ENCODE results near the gene ARNT2. TPM values are rescaled to one million over a fixed set of nuclear protein-coding genes. Genes with fewer than 3 reads are reported as not detected.

Gene ARNT2
- total RNA-seq, 1 experiment from 2014 or later = 7.4 TPM

DNA sequence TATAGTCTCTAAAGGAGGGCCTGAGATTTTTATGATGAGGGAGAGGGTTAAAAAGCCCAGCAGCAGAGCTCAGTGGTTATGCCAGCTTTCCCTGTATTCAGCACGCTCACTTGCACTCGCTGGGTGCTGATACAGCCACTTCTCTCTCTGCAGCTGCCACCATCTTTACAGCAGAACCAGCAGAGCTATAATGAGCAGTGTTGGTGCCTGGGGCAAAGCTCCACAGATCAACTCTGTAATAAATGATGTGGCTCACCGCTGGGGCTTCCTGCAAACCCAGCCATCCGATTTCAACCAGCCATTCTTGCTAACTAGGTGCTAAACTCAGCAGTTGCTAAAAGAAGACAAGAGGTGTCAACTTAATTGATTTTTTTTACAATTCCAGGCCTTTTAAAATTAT, 48.0 kb downstream of the ARNT2 start:
- Histone ChIP-seq H3K9me3 (no peaks in the 10 kb centered on the region), H3K36me3 (no peaks in the 10 kb centered on the region), H3K4me3 (no peak overlapping the region), H3K27me3 (no peaks in the 10 kb centered on the region)
- DNase-seq = no peak

DNA sequence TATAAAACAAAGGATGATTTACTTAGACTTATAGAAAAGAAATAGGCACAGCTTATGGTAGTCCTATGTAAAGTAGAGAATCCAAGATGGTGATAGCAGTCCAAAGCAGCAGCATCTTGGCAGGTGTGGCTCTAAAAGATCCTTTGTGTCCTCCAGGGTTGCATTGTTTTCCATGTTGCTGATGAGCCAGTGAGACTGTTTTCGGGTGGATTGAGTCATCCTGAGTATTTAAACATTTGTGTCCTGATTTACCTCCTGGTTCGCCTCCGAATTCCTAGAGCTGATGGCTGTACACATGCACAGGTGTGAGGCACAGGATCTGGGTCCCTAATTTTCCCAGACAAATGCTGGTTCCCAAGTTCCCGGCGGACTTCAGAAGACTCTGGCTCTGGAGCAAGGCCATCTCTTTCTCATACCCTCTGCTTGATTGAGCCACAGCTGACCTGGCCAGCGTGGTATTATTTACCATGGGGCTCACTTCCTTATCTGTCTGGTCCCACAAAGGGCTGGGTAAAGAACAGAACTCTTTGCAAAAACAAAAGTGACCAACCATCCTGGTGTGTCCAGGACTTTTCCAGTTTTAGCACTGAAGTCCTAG, 51.0 kb downstream of the ARNT2 start:
- DNase-seq = no peak
- no peaks in the 10 kb centered on the region for H3K27me3 ChIP-seq
- H3K4me3 ChIP-seq = no peak overlapping the region

DNA sequence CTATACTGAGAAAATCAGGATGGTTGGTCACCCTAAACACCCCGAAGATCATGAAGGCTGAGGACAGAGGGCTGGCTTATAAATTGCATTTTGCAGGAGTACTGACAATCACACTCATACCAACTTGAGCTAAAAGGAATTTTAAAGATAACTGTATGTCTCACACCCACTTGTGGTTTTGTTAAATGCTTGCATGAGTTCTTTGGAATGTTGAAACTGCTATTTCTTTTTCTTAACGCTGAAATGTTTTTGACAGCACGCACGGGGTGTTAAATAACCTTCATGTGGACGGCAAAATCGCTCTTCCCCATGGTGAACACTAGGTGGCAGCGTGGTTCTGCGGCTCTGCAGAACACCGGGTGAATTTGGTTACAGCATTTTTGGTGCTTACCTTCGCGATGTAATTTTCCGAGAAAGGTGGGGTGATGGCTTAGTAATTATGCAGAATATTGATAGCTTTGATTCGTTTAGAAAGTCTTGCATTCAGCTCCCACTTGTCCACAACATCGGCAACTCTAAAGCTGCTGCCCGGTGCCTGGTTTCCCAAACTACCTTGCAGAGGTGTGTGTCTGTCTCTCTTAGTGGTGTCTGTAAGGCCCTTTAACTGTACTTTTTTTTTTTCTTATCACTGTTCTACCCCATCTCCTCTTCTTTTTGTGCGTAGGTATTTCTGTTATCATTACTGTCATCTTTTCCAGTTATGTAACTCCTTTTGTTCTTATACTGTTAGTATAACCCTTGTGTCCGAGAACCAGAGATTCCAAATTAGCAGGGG, 51.7 kb downstream of the ARNT2 start:
- DNase-seq = peak; percentile 61
- no peaks in the 10 kb centered on the region for H3K27me3 ChIP-seq
- H3K9me3 ChIP-seq = no peaks in the 10 kb centered on the region
- H3K36me3 ChIP-seq = no peaks in the 10 kb centered on the region
- H3K4me3 ChIP-seq = no peak overlapping the region

More for the DNA sequence above, 51.0 kb downstream of the ARNT2 start:
- no peaks in the 10 kb centered on the region for H3K36me3 ChIP-seq
- no peaks in the 10 kb centered on the region for H3K9me3 ChIP-seq

DNA sequence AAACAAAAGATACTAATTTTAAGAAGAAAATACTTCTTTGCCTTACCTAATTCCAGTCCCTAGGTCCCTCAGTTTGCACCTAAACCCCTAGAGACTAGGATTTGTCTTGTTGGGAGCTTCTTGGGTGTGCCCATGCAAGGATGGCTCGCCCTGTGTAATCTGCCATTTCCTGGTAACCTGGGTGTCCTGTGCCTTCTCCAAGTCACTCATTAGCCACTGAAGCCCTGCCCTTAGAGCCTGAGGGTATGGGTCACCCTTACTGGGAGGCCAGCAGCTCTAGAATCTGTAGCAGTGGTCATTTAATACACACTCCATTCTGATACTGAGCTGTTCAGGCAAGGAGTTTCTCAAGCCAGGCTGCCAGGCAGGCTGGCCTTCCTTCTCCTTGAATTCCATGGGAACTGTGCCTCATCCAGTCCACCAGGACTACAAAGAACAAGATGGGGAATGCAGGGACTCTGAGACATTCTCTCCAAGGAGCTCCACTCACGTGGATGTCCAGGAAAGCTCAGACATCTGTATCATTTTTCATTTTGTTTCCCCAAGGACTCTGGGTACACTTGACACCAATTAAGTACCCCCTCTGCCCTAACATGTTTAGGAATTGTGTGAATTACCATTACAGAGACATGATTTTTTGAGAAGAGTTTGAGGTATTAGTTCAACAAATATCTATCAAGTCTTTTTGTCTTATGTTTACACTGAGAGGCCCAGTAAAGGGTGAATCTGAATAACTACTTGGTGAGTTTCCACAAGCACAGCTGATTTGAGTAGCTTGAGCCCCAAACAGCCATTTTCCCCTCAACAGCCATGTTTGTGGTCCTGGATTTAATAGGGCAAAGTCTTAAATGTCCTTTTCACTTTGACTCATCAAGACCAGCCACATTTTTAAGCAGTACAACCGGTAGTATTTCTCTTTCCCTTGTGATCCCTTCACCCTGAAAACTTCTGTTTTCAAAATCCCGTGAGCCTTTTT, 52.6 kb downstream of the ARNT2 start:
- no peaks in the 10 kb centered on the region for H3K9me3 ChIP-seq
- no peaks in the 10 kb centered on the region for H3K27me3 ChIP-seq
- no peak overlapping the region for H3K4me3 ChIP-seq
- no peak for DNase-seq
- H3K36me3 ChIP-seq = no peaks in the 10 kb centered on the region

DNA sequence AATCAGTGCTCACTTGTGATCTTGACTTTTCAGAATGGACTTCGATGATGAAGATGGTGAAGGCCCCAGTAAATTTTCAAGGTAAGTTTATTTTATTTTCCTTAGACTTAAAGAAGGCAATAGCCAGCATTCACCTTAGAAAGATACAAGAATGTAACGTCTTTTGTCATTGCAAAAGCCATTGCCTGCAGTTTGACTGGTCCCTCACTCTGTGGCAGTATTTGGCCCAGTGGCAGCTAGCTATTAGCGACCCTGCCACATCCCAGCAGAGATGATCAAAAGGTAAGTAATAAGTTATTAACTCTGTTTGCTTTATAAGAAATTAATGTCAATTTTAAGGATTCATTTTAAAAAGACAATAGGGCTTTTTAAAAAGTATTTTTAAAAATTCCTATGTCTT, 53.7 kb downstream of the ARNT2 start:
- DNase-seq = no peak
- Histone ChIP-seq H3K36me3 (no peaks in the 10 kb centered on the region), H3K27me3 (no peaks in the 10 kb centered on the region), H3K9me3 (no peaks in the 10 kb centered on the region), H3K4me3 (no peak overlapping the region)

DNA sequence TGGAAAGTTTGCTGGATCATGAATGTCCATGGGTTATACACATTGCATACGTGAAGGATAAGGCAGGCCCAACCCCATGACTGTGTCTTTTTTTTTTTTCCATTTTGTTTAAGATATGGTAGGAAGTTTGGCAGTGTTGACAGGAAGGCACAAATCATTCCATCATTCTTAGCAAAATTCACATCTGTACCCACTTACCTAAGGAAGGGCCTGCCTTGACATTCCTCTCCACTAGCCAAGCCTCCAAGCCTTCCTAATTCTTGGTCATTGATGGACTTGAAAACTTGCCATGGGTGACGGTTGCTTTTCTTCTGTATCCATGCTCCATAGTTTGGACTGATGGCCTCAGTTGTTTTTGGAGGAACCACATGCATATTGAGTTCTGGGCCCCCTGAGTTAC, 54.4 kb downstream of the ARNT2 start:
- no peak overlapping the region for H3K4me3 ChIP-seq
- H3K27me3 ChIP-seq = no peaks in the 10 kb centered on the region
- no peaks in the 10 kb centered on the region for H3K9me3 ChIP-seq
- DNase-seq = no peak
- no peaks in the 10 kb centered on the region for H3K36me3 ChIP-seq

DNA sequence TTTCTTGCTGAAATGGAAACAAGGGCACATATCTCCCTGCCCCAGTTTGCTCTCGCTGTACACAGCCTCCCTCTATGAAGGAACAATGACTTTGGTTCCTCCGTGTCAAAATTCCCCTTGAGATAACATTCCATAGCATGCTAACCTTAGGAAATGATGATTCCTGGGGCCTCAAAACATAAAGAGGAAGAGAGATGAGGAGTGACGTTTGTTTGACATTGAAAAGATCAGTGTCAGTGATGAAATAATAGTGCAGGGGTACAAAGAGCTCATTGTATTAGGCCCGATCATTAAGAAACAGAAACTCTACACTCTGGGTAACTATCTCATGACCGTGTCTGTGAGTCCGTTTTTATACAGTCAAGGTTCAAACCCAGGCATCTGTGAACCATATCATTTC, 55.2 kb downstream of the ARNT2 start:
- DNase-seq = no peak
- no peak overlapping the region for H3K4me3 ChIP-seq
- no peaks in the 10 kb centered on the region for H3K36me3 ChIP-seq
- H3K9me3 ChIP-seq = no peaks in the 10 kb centered on the region
- H3K27me3 ChIP-seq = no peaks in the 10 kb centered on the region

DNA sequence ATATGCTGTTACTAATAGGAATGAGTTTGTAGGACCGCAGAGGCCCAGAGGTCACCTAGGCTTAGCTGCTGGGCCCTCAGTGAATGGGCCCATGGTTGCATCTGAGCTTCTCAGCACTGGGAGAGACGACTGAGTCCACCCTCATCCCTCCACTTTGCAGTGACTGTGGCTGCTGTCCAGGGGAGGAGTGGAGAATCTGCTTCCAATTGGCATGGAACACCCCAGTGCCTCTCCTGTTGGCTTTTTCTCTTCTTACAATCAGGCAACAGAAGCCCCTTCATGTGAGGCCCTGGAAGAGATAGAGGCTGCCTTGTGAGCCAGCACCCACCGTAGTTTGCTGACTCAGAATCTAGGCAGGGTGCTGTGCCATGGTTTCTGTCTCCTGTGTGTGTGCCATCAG, 55.6 kb downstream of the ARNT2 start:
- no peak overlapping the region for H3K4me3 ChIP-seq
- no peaks in the 10 kb centered on the region for H3K27me3 ChIP-seq
- no peak for DNase-seq
- H3K36me3 ChIP-seq = no peaks in the 10 kb centered on the region
- H3K9me3 ChIP-seq = no peaks in the 10 kb centered on the region

DNA sequence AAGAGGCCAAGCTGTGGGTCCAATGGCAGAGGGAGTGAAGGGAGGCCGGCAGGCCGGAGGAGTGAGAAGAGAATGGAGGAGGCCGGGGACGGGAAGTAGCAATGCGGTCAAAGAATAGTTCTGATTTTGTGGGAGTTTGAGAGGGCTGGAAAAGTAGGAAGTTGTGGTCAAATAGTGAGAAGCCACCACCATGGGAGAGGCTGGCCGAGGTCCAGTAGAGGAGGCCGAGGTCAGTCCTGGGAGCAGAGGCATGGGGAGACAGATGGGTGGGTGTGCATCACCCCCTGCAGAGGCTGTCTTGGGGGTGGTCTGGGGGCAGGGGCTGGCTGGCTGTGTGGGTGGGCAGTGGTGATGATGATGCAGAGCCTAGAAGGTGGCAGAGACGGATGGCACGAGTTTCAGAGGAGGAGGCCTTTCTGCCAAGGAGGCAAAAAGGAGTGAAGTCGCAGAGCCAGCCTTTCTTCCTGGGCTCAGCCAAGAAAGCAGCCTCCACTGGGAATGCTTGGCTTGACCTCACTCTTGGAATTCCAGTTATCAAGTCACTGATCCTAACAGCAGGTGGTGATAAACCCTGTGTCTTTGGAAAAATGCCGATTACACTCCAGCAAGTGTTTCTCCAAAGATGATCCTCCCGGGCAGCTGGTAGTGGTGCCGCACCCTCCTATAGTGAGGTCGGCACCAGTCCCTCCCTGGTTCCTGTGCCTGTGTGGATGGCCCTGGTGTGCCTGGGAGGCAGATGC, 57.3 kb downstream of the ARNT2 start:
- Histone ChIP-seq H3K36me3 (no peaks in the 10 kb centered on the region), H3K27me3 (no peaks in the 10 kb centered on the region), H3K4me3 (no peak overlapping the region), H3K9me3 (no peaks in the 10 kb centered on the region)
- peak; percentile 20 for DNase-seq

DNA sequence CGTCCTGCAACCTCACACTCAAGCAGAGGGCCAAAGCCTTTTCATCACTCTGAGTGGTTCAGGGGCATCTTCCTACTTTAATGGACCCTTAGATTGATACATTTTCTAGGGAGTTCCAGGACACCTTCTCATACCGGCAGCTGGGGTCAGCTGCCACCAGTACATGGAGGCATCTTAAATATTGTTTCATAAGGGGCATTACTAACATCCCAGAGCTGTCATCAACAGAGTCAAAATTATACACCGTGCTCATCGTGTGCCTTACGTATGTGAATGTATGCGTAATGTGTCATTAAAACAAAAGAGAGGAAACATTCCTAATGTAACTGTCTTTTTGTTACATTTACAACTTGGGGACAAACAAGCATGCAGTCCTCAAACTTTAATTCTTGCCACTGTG, 57.9 kb downstream of the ARNT2 start:
- no peaks in the 10 kb centered on the region for H3K27me3 ChIP-seq
- no peak for DNase-seq
- H3K4me3 ChIP-seq = no peak overlapping the region
- H3K36me3 ChIP-seq = no peaks in the 10 kb centered on the region
- no peaks in the 10 kb centered on the region for H3K9me3 ChIP-seq

DNA sequence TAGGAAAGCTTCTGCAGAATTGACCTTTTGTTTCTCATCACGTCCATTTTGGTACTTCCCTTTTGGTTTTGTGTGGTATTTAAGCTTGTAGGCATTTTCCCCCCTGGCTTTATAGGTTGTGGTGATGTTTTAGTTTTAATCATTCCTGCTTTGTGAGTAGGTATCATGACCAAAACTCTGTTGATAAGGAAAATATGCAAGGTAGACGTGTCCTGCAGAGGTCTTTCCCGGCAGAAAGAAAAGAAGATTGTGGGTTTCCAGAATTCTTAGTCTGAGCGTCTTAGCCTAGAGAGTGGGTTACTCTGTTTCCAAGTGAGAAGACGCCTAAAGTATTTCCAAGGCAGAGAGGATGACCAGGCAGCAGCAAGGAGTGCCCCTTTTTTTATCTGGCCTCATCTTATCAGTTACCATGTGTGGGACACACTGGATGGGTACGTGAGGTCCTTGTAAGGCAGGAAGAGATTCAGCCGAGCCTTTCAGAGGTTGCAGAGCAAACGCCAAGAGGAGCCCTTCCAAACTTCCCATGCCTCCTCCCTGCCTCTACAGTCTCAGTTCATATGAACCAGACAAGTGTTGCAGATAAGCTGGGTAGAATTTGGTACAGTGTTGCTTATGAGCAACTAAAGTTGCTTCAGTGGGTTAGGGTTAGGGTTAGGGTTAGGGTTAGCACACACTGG, 58.8 kb downstream of the ARNT2 start:
- DNase-seq = no peak
- Histone ChIP-seq H3K9me3 (no peaks in the 10 kb centered on the region), H3K36me3 (no peaks in the 10 kb centered on the region), H3K4me3 (no peak overlapping the region), H3K27me3 (no peaks in the 10 kb centered on the region)

DNA sequence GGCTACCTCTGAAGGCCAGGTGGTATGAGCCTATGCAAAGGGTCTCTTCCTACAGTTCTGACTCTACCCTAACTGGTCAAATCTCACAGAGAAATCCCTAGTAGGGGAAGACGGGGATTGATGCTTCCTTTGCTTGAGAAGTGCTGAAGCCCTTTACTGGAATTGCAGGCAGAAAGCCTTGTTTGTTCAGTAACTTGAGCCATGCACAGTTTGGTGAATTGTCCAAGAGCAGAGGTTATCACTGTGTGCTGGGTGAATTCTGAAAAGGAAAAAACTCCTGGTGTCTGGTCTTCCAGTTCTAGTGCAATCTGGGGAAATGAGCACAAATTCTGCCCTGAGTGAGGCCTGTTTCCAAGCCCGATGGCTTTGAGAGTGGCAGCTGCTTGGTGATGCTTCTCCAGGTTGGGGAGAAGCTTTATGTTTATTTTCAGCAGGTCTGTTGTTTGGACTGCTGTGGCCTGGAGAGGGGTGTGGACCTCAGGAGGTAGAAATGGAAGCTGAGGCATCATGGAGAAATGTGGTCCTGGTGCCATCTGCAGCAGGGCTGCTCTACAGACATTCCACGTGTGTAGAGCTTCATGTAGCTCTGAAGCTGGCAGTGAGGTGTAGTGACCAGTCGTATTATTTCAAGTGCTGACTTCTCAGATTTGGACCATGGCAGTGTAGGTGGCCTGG, 60.9 kb downstream of the ARNT2 start:
- DNase-seq = no peak
- Histone ChIP-seq H3K27me3 (no peaks in the 10 kb centered on the region), H3K36me3 (no peaks in the 10 kb centered on the region), H3K4me3 (no peak overlapping the region), H3K9me3 (no peaks in the 10 kb centered on the region)

DNA sequence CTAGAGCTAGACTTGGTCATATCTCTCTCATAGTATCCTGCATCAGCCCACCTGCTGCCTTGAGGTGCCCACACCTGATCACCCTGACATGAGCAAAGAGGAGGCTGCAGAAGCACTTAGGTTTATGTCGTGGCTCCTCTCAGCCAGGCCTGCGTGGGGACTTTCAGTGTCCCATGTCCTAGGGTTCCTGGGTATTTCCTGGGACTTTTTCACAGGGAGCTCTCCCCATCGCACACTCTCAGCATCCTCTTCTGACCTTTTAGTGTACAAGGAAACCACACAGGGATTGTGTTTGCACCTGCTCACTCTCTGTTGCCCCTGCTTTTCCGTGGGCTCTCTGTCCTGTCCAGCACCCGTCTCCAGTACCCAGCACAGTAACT, 61.4 kb downstream of the ARNT2 start:
- Histone ChIP-seq H3K27me3 (no peaks in the 10 kb centered on the region), H3K4me3 (no peak overlapping the region), H3K9me3 (no peaks in the 10 kb centered on the region), H3K36me3 (peaks cover 3% of the 10 kb centered on the region; the same call in 1 of the 2 replicates)
- DNase-seq = no peak

DNA sequence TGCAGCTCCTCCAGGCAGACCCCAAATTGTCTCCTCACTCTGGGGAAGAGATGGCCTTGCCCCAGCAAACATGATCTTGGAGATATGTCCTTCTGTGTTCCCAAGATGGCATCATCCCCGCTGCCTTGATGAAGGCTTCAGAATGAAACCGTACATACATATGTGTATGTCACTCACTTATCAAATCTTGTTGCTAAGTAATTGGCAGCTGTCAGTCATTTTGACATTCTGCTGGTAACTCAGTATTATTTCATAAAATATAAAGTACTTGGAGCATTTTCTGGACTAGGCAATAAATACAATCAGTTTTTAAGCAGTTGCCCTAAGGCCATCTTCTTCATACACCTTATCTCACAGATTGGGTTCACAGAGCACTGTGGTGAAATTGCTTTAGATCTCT, 62.4 kb downstream of the ARNT2 start:
- Histone ChIP-seq H3K36me3 (peaks cover 9% of the 10 kb centered on the region; the same call in 1 of the 2 replicates), H3K4me3 (no peak overlapping the region), H3K27me3 (no peaks in the 10 kb centered on the region), H3K9me3 (no peaks in the 10 kb centered on the region)
- DNase-seq = no peak

DNA sequence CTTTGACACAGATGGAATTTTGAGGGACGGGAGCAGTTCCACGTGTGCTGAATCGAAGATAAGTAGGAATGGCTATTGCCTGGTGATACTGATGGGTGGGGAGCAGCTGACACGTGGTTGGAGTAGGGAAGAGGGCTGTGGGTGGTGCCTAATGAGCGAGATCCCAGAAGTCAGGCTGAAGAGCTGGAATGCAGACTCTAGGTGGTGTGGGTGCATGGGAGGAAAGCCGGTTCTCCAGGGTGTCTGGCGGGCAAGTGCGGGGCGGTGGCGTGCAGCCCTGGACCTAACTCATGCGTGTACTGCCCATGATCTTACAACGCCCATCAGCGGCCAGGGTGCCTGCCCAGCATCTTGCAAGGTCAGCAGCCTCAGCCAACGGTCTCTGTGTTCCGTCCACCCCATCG, 63.1 kb downstream of the ARNT2 start:
- no peak overlapping the region for H3K4me3 ChIP-seq

DNA sequence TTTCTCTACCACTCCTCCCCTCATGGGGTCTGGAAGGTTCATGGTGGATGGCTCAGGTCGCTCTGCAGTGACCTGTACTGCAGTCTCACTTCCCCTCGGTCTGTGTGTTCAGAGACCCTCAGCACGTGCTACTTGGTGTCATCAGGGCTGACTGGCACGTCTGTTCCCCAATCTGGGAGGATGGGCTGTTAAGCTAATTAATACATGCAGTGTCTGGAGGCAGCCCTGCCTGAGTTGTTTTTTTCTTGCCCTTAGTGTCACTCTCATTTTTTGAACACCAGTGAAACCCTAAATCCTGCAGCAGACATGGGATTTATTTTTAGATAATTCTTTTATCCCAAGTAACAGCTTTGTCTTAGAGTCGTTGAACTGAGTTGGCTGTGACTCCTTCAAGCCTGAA, 64.6 kb downstream of the ARNT2 start:
- no peak for DNase-seq
- H3K9me3 ChIP-seq = no peaks in the 10 kb centered on the region
- H3K4me3 ChIP-seq = no peak overlapping the region
- peaks cover 9% of the 10 kb centered on the region; the same call in 1 of the 2 replicates for H3K36me3 ChIP-seq
- no peaks in the 10 kb centered on the region for H3K27me3 ChIP-seq

More for the DNA sequence above, 63.1 kb downstream of the ARNT2 start:
- no peaks in the 10 kb centered on the region for H3K27me3 ChIP-seq
- peaks cover 9% of the 10 kb centered on the region; the same call in 1 of the 2 replicates for H3K36me3 ChIP-seq
- no peak for DNase-seq
- H3K9me3 ChIP-seq = no peaks in the 10 kb centered on the region
